ENCODE results near the gene RHOJ. TPM values are rescaled to one million over a fixed set of nuclear protein-coding genes. Genes with fewer than 3 reads are reported as not detected.

RHOJ gene
- total and polyA plus RNA-seq, 2 of the 13 experiments (the other 11 are each of a cell fraction or from before 2014, with no cell fraction given): 0.22 to 1.3 TPM

DNA sequence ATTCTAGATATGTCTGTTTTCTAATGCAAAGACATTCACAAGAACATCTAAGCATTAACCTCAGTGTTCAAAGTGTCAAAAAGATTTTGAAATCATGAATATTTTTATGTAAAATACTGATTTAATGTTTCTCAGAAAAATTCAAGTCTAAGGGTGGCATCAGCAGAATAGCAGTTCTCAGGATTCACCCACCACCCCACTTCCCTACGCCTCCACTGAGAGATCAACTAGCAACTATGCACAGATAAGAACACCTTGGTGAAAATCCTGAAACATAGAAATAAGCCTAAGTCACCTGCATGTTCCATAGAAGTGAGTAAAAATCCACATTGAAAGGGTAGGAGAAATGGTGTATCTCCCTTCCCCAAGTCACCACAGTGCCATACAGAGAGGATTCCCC lies 40.9 kb upstream of the RHOJ start:
- BruUV-seq (replicated peaks): no TSS peak
- Histone ChIP-seq H3K79me2 (ENCODE audit: insufficient read depth, low read length) (no peaks in the 10 kb centered on the region), H3K9me3 (ENCODE audit: low read length) (peaks cover 5% of the 10 kb centered on the region; the same call in 1 of the 2 replicates), H3K9ac (ENCODE audit: insufficient read depth, low read depth, low read length) (no peak overlapping the region), H3K27me3 (ENCODE audit: control insufficient read depth in 1 of 2, insufficient read depth in 2 of 2, low read length in 2 of 2) (no peaks in the 10 kb centered on the region), H4K20me1 (ENCODE audit: insufficient read depth, low read length) (no peaks in the 10 kb centered on the region), H3K27ac (ENCODE audit: extremely low read length, insufficient read depth, low read length) (no peak overlapping the region), H3K36me3 (replicated peaks in 1 of 2; ENCODE audit: control insufficient read depth in 1 of 2, insufficient read depth in 2 of 2, low read length in 2 of 2) (no peaks in the 10 kb centered on the region), H3K4me3 (replicated peaks in 1 of 3; ENCODE audit: insufficient read depth in 1 of 3, low read depth in 2 of 3, low read length in 3 of 3) (no peak overlapping the region), H3K4me2 (ENCODE audit: low read depth, low read length) (no peak overlapping the region), H3K4me1 (ENCODE audit: insufficient read depth, low read length) (no peaks in the 10 kb centered on the region), H2AFZ (ENCODE audit: low read length) (no peak overlapping the region)
- 6% methylated on average over 1 of the region's 1 CpG for WGBS (ENCODE audit: low lambda C conversion rate)
- no peak for ATAC-seq
- no peak for TF ChIP-seq JDP2 (CRISPR knock-in tag; IDR thresholded peaks at IDR 0.05; ENCODE audit: borderline replicate concordance)
- TF ChIP-seq ZNF674 (CRISPR knock-in tag; IDR thresholded peaks at IDR 0.05; ENCODE audit: low read depth): no peak
- no peak for TF ChIP-seq RBM39 (IDR thresholded peaks at IDR 0.05; ENCODE audit: low read depth, low read length, poor library complexity, severe bottlenecking)
- TF ChIP-seq, protein P1, sequence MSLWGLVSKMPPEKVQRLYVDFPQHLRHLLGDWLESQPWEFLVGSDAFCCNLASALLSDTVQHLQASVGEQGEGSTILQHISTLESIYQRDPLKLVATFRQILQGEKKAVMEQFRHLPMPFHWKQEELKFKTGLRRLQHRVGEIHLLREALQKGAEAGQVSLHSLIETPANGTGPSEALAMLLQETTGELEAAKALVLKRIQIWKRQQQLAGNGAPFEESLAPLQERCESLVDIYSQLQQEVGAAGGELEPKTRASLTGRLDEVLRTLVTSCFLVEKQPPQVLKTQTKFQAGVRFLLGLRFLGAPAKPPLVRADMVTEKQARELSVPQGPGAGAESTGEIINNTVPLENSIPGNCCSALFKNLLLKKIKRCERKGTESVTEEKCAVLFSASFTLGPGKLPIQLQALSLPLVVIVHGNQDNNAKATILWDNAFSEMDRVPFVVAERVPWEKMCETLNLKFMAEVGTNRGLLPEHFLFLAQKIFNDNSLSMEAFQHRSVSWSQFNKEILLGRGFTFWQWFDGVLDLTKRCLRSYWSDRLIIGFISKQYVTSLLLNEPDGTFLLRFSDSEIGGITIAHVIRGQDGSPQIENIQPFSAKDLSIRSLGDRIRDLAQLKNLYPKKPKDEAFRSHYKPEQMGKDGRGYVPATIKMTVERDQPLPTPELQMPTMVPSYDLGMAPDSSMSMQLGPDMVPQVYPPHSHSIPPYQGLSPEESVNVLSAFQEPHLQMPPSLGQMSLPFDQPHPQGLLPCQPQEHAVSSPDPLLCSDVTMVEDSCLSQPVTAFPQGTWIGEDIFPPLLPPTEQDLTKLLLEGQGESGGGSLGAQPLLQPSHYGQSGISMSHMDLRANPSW (CRISPR knock-in tag; IDR thresholded peaks at IDR 0.05; ENCODE audit: borderline replicate concordance): no peak
- no peak for TF ChIP-seq KLF12 (CRISPR knock-in tag; IDR thresholded peaks at IDR 0.05; ENCODE audit: borderline replicate concordance)
- no peak for TF ChIP-seq NFKBIZ (CRISPR knock-in tag; IDR thresholded peaks at IDR 0.05)
- TF ChIP-seq CC2D1A (CRISPR knock-in tag; IDR thresholded peaks at IDR 0.05): no peak
- no peak for TF ChIP-seq ZFYVE20 (CRISPR knock-in tag; IDR thresholded peaks at IDR 0.05; ENCODE audit: borderline replicate concordance, low read depth)
- no peak for TF ChIP-seq HNF4G (IDR thresholded peaks at IDR 0.05; ENCODE audit: borderline replicate concordance, low read depth, low read length)
- TF ChIP-seq HNF4G (CRISPR knock-in tag; IDR thresholded peaks at IDR 0.05; ENCODE audit: borderline replicate concordance, low read depth): no peak
- no peak for TF ChIP-seq RBM22 (optimal IDR thresholded peaks at IDR 0.05; ENCODE audit: low read length)
- TF ChIP-seq NFE2L1 (CRISPR knock-in tag; IDR thresholded peaks at IDR 0.05; ENCODE audit: borderline replicate concordance): no peak
- no peak for TF ChIP-seq PRDM15 (CRISPR knock-in tag; IDR thresholded peaks at IDR 0.05)
- TF ChIP-seq, protein P2, sequence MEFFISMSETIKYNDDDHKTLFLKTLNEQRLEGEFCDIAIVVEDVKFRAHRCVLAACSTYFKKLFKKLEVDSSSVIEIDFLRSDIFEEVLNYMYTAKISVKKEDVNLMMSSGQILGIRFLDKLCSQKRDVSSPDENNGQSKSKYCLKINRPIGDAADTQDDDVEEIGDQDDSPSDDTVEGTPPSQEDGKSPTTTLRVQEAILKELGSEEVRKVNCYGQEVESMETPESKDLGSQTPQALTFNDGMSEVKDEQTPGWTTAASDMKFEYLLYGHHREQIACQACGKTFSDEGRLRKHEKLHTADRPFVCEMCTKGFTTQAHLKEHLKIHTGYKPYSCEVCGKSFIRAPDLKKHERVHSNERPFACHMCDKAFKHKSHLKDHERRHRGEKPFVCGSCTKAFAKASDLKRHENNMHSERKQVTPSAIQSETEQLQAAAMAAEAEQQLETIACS (CRISPR knock-in tag; IDR thresholded peaks at IDR 0.05): no peak
- no peak for TF ChIP-seq ZNF503 (CRISPR knock-in tag; IDR thresholded peaks at IDR 0.05)
- no peak for FAIRE-seq
- in situ Hi-C loops (cut with HindIII; ENCODE audit: extremely low pct_ligation_motif_present, low pct_unique_long_range_greater_than_20kb): loop anchor here (25.0 kb wide), 1 partner anchor 976 kb away; no protein-coding TSS in a partner anchor
- no peak for DNase-seq (ENCODE audit: low spot score)
- ChIA-PET CTCF (ENCODE audit: low intra/inter-chr PET ratio, low total read pairs) (no interaction called here), POLR2A (no interaction called here)
- intact Hi-C loops (cut with micrococcal nuclease; ENCODE audit: unreplicated experiment): no loop called here
